NT2/D1 (cell line): ENCODE results near the gene TBC1D5.

Experiments used
- DNase-seq: peaks from one replicate; pipeline ENCODE4 v3.0.0-alpha.2; 2011; ENCODE audit warnings: low read depth, low spot score
- H3K27me3 ChIP-seq: 2 replicates; pipeline ENCODE4 v1.6.0; 2011; ENCODE audit warnings: mild to moderate bottlenecking; ENCODE audit not compliant: insufficient read length, insufficient read depth
- H3K36me3 ChIP-seq: 2 replicates; pipeline ENCODE4 v1.6.1; 2011; ENCODE audit warnings: mild to moderate bottlenecking, low read length, mixed read lengths; ENCODE audit not compliant: insufficient read depth, insufficient read length
- H3K4me1 ChIP-seq: 2 replicates; pipeline ENCODE4 v1.5.1; 2011; ENCODE audit not compliant: insufficient read depth, insufficient read length
- H3K4me3 ChIP-seq: 2 replicates; pipeline ENCODE4 v1.5.1; 2011; ENCODE audit warnings: low read depth; ENCODE audit not compliant: insufficient read length
- H3K9ac ChIP-seq: 2 replicates; pipeline ENCODE4 v1.6.0; 2011; ENCODE audit warnings: low read depth; ENCODE audit not compliant: insufficient read length
- H3K9me3 ChIP-seq: 2 replicates; pipeline ENCODE4 v1.5.1; 2011; ENCODE audit warnings: mild to moderate bottlenecking, low read length; ENCODE audit not compliant: insufficient read depth
- SUZ12 ChIP-seq: IDR thresholded peaks from 2 replicates; pipeline ENCODE4 v1.6.1; 2011; ENCODE audit not compliant: insufficient read length, insufficient read depth; ENCODE audit errors: extremely low read depth
- YY1 ChIP-seq: IDR thresholded peaks from 2 replicates; pipeline ENCODE4 v1.6.1; 2011; ENCODE audit not compliant: insufficient read length, insufficient read depth
- ZNF274 ChIP-seq: IDR thresholded peaks from 2 replicates; pipeline ENCODE4 v1.6.1; 2011; ENCODE audit warnings: mild to moderate bottlenecking, low read depth, low read length

The TBC1D5 gene

GRCh38 chr3:17195192-17195611 lies 547.2 kb downstream of the TBC1D5 start:
- Histone ChIP-seq H3K36me3 (no peaks in the 10 kb centered on the region), H3K4me1 (no peaks in the 10 kb centered on the region), H3K27me3 (no peaks in the 10 kb centered on the region), H3K4me3 (no peak overlapping the region), H3K9ac (no peak overlapping the region), H3K9me3 (no peaks in the 10 kb centered on the region)
- TF ChIP-seq SUZ12 = no peak
- no peak for TF ChIP-seq YY1
- no peak for TF ChIP-seq ZNF274
- no peak for DNase-seq

GRCh38 chr3:17194116-17194515 lies 548.3 kb downstream of the TBC1D5 start:
- Histone ChIP-seq H3K4me1 (no peaks in the 10 kb centered on the region), H3K27me3 (no peaks in the 10 kb centered on the region), H3K36me3 (no peaks in the 10 kb centered on the region), H3K4me3 (no peak overlapping the region), H3K9me3 (no peaks in the 10 kb centered on the region), H3K9ac (no peak overlapping the region)
- no peak for TF ChIP-seq ZNF274
- no peak for TF ChIP-seq YY1
- no peak for TF ChIP-seq SUZ12
- DNase-seq = no peak

GRCh38 chr3:17192995-17193394 lies 549.4 kb downstream of the TBC1D5 start:
- no peak overlapping the region for H3K4me3 ChIP-seq
- no peaks in the 10 kb centered on the region for H3K4me1 ChIP-seq
- H3K9me3 ChIP-seq = no peaks in the 10 kb centered on the region
- TF ChIP-seq ZNF274 (no peak), YY1 (no peak), SUZ12 (no peak)
- H3K36me3 ChIP-seq = no peaks in the 10 kb centered on the region
- H3K9ac ChIP-seq = no peak overlapping the region
- DNase-seq = no peak
- H3K27me3 ChIP-seq = no peaks in the 10 kb centered on the region

GRCh38 chr3:17190353-17191078 lies 551.9 kb downstream of the TBC1D5 start:
- DNase-seq = no peak
- H3K4me1 ChIP-seq = peaks cover 3% of the 10 kb centered on the region

GRCh38 chr3:17188378-17188777 lies 554.1 kb downstream of the TBC1D5 start:
- no peaks in the 10 kb centered on the region for H3K27me3 ChIP-seq
- no peaks in the 10 kb centered on the region for H3K36me3 ChIP-seq
- H3K9me3 ChIP-seq = no peaks in the 10 kb centered on the region
- no peak for DNase-seq
- no peak overlapping the region for H3K9ac ChIP-seq
- H3K4me1 ChIP-seq = peaks cover 3% of the 10 kb centered on the region
- no peak for TF ChIP-seq SUZ12
- TF ChIP-seq ZNF274 = no peak
- TF ChIP-seq YY1 = no peak
- no peak overlapping the region for H3K4me3 ChIP-seq

More at GRCh38 chr3:17190353-17191078, 551.9 kb downstream of the TBC1D5 start:
- H3K9ac ChIP-seq = no peak overlapping the region
- TF ChIP-seq YY1 (no peak), ZNF274 (no peak), SUZ12 (no peak)
- no peaks in the 10 kb centered on the region for H3K36me3 ChIP-seq
- no peak overlapping the region for H3K4me3 ChIP-seq
- no peaks in the 10 kb centered on the region for H3K9me3 ChIP-seq
- H3K27me3 ChIP-seq = no peaks in the 10 kb centered on the region

- TF ChIP-seq SUZ12 (no peak), YY1 (no peak), ZNF274 (no peak)
- DNase-seq = peak; percentile 27
- H3K9ac ChIP-seq = no peak overlapping the region
- no peak overlapping the region for H3K4me3 ChIP-seq
- peaks cover 3% of the 10 kb centered on the region for H3K4me1 ChIP-seq
- H3K27me3 ChIP-seq = no peaks in the 10 kb centered on the region
- H3K36me3 ChIP-seq = no peaks in the 10 kb centered on the region
- no peaks in the 10 kb centered on the region for H3K9me3 ChIP-seq
Measured at GRCh38 chr3:17187589-17188184, 554.7 kb downstream of the TBC1D5 start.

GRCh38 chr3:17183951-17184550 lies 558.4 kb downstream of the TBC1D5 start:
- Histone ChIP-seq H3K36me3 (no peaks in the 10 kb centered on the region), H3K9me3 (no peaks in the 10 kb centered on the region), H3K4me1 (peaks cover 3% of the 10 kb centered on the region), H3K4me3 (no peak overlapping the region), H3K9ac (no peak overlapping the region), H3K27me3 (no peaks in the 10 kb centered on the region)
- TF ChIP-seq YY1 = no peak
- no peak for TF ChIP-seq ZNF274
- no peak for TF ChIP-seq SUZ12
- DNase-seq = no peak
